ENCODE measurements around the gene CA10. TPM values are rescaled to one million over a fixed set of nuclear protein-coding genes. Genes with fewer than 3 reads are reported as not detected.

CA10 gene
- total RNA-seq, 4 donors from 2014 or later = not detected

DNA sequence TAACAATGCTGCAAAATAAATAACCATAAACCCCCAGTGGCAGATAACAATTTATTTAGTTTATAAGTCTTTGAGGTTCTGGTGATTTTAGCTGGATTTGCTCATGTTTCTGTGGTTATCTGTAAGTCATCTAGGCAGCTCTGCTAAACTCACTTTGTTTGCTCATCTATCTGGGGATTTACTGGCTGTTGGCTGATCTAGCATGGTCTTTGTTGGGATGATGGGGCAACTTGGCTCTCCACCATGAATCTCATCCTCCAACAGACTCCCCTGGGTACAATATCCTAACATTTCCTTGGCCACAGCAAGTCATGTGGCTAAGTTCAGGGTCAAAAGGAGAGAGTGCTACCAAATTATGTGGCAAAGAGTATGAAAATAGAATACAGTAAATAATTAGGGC, 359.3 kb downstream of the CA10 start:
- Histone ChIP-seq H3K27ac (no peak overlapping the region), H3K4me3 (no peak overlapping the region), H3K27me3 (no peaks in the 10 kb centered on the region), H3K4me1 (no peaks in the 10 kb centered on the region), H3K36me3 (no peaks in the 10 kb centered on the region), H3K9me3 (no peaks in the 10 kb centered on the region)
- TF ChIP-seq POLR2AphosphoS5 (IDR thresholded peaks at IDR 0.05) (no peak), POLR2A (IDR thresholded peaks at IDR 0.05) (no peak), EP300 (IDR thresholded peaks at IDR 0.05) (no peak)
- TF ChIP-seq, protein P1, sequence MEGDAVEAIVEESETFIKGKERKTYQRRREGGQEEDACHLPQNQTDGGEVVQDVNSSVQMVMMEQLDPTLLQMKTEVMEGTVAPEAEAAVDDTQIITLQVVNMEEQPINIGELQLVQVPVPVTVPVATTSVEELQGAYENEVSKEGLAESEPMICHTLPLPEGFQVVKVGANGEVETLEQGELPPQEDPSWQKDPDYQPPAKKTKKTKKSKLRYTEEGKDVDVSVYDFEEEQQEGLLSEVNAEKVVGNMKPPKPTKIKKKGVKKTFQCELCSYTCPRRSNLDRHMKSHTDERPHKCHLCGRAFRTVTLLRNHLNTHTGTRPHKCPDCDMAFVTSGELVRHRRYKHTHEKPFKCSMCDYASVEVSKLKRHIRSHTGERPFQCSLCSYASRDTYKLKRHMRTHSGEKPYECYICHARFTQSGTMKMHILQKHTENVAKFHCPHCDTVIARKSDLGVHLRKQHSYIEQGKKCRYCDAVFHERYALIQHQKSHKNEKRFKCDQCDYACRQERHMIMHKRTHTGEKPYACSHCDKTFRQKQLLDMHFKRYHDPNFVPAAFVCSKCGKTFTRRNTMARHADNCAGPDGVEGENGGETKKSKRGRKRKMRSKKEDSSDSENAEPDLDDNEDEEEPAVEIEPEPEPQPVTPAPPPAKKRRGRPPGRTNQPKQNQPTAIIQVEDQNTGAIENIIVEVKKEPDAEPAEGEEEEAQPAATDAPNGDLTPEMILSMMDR (IDR thresholded peaks at IDR 0.05) = no peak
- ATAC-seq = no peak

DNA sequence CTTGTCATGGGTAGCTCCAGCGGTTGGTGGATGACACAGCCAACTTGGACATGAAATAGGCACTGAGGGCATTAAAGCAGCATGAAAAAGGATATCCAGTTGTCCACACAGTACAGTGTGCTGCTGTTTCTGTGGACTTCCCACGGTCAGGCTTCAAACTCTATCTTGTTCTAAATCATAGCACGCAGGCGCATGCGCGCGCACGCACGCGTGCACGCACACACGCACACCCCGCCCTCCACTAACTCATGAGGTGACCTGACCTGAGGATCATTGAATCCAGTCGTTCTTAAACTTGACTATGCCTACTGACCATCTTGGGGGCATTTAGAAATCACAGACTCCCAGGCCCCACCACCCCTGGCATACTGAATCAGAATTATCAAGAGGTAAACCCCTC, 361.4 kb downstream of the CA10 start:
- Histone ChIP-seq H3K4me3 (no peak overlapping the region), H3K27ac (no peak overlapping the region), H3K9me3 (no peaks in the 10 kb centered on the region), H3K4me1 (no peaks in the 10 kb centered on the region), H3K36me3 (no peaks in the 10 kb centered on the region), H3K27me3 (peaks cover 3% of the 10 kb centered on the region)
- 97 to 100% methylated on average over 2 to 6 of the region's 14 CpGs for WGBS, 2 donors (ENCODE audit: low coverage in 1 of 2)
- TF ChIP-seq POLR2AphosphoS5 (IDR thresholded peaks at IDR 0.05) (no peak), EP300 (IDR thresholded peaks at IDR 0.05) (no peak), POLR2A (IDR thresholded peaks at IDR 0.05) (no peak)
- TF ChIP-seq, protein P1 (IDR thresholded peaks at IDR 0.05) = no peak
- ATAC-seq = no peak

DNA sequence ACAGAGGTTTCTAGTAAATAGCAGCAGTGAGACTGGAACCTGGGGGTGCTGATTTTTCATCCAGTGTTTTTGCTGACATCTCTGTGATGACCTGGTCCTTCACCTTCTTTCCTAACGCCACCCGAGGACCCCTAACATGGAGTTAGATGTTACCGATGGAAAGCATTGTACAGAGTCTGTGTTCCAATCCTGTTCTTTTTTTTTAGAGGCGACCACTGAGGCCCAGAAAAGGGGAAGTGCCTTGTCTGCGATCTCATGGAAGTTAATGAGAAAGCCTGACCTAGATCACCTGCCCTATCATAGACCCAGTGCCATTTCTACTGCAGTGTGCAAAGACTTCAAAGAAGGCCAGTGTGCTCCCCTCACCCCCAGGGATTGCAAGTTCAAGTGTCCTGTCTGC, 362.5 kb downstream of the CA10 start:
- H3K4me1 ChIP-seq = no peaks in the 10 kb centered on the region
- no peak overlapping the region for H3K27ac ChIP-seq
- ATAC-seq = no peak
- no peak for TF ChIP-seq POLR2AphosphoS5 (IDR thresholded peaks at IDR 0.05)
- TF ChIP-seq, protein P1 (IDR thresholded peaks at IDR 0.05) = no peak
- no peak for TF ChIP-seq EP300 (IDR thresholded peaks at IDR 0.05)
- TF ChIP-seq POLR2A (IDR thresholded peaks at IDR 0.05) = no peak
- H3K4me3 ChIP-seq = no peak overlapping the region
- no peaks in the 10 kb centered on the region for H3K9me3 ChIP-seq
- H3K27me3 ChIP-seq = peaks cover 3% of the 10 kb centered on the region
- WGBS, 2 donors (ENCODE audit: low coverage in 1 of 2) = 78 to 85% methylated on average over 4 to 5 of the region's 5 CpGs
- no peaks in the 10 kb centered on the region for H3K36me3 ChIP-seq

DNA sequence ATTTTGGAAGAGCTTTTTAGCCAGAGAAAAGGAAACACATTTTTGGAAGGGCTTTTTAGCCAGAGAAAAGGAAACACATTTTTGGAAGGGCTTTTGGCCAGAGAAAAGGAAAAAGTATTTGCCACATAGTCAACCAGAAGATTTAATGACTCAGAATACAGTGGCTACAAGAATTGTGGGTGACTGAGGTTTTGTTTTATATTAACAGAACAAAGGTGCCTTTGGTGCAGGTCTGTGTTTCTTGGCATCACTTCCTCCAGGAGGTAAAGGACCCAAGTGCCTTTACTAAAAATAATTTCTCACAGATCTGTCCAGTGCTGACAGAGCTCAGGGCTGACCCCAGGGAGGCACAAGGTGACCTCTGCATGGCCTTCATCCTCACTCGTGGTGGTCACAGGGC, 363.1 kb downstream of the CA10 start:
- H3K27me3 ChIP-seq = peaks cover 3% of the 10 kb centered on the region
- no peaks in the 10 kb centered on the region for H3K9me3 ChIP-seq
- TF ChIP-seq POLR2AphosphoS5 (IDR thresholded peaks at IDR 0.05) (no peak), EP300 (IDR thresholded peaks at IDR 0.05) (no peak), POLR2A (IDR thresholded peaks at IDR 0.05) (no peak)
- TF ChIP-seq, protein P1 (IDR thresholded peaks at IDR 0.05) = no peak
- WGBS, 2 donors (ENCODE audit: low coverage in 1 of 2) = 14% methylated on average over 1 of the region's 1 CpG; no CpG with 5 or more reads in 1 of the 2 donors
- no peak for ATAC-seq
- H3K36me3 ChIP-seq = no peaks in the 10 kb centered on the region
- no peak overlapping the region for H3K4me3 ChIP-seq
- H3K27ac ChIP-seq = no peak overlapping the region
- no peaks in the 10 kb centered on the region for H3K4me1 ChIP-seq

DNA sequence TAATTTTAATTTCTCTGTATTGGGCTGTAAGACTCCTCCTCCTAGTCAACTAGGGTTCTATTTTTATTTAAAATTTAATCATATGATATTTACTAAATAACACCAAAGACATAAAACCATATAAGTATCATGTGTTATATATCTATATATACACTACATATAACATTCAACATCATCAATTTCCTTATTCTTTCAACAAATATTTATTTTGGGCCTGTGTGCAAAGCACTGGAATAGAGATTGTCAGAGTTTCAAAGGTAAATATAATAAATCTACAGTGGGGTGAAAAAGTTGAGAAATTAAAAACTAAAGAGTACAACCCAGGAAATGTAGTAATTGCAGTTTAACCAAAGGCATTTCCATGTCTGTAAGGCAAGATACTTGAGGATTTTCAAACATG, 364.0 kb downstream of the CA10 start:
- no peak overlapping the region for H3K27ac ChIP-seq
- H3K36me3 ChIP-seq = no peaks in the 10 kb centered on the region
- TF ChIP-seq EP300 (IDR thresholded peaks at IDR 0.05) (no peak), POLR2AphosphoS5 (IDR thresholded peaks at IDR 0.05) (no peak), POLR2A (IDR thresholded peaks at IDR 0.05) (no peak)
- TF ChIP-seq, protein P1 (IDR thresholded peaks at IDR 0.05) = no peak
- no peaks in the 10 kb centered on the region for H3K4me1 ChIP-seq
- no peaks in the 10 kb centered on the region for H3K9me3 ChIP-seq
- no peak overlapping the region for H3K4me3 ChIP-seq
- peaks cover 3% of the 10 kb centered on the region for H3K27me3 ChIP-seq
- no peak for ATAC-seq

Measured in gastroesophageal sphincter (tissue), 4 donors.